ENCODE results near the gene POTEJ.
"Not testable (repeated sequence)": the region's sequence is repeated elsewhere in the genome, so short reads cannot be mapped to it uniquely, and the experiment has no call there.

The POTEJ gene

DNA sequence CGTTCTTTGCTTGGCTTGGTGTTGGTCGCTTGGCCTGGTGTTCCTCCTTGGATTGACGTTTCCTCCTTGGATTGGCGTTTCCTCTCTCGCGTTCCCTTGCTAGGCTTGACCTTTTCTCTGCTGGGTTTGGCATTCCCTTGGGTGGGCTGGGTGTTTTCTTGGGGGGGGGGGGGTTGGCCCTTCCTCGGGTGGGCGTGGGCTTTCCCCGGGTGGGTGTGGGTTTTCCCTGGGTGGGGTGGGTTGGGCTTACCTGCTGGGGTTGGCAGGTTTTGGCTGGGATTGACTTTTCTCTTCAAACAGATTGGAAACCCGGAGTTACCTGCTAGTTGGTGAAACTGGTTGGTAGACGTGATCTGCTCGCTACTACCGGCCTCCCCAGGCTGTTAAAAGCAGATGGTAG is at the start of gene POTEJ:
Gene POTEJ, plus strand, starts transcription at position 301 of the 400 bp plus-strand sequence. Its CDS starts 93 bp downstream, at position 394.
- DNase-seq: not testable (repeated sequence)

DNA sequence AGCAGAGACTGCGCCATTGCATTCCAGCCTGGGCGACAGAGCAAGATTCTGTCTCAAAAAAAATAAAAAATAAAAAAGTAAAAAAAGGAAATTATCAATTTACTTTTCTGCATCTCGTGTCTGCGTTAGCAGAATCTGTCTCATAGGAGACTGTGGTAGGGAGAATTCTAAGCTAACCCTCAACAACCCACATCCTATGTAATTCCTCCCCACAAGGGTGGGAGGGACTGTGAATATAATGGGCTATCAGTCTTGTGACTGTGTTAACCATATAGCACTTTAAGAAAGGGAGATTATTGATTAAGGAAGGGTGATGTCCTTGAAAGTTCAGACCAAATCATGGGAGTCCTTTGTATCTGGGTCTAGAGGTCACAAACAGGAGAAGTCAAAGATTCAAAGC is 45.1 kb upstream of the POTEJ start:
- DNase-seq: not testable (repeated sequence)

DNA sequence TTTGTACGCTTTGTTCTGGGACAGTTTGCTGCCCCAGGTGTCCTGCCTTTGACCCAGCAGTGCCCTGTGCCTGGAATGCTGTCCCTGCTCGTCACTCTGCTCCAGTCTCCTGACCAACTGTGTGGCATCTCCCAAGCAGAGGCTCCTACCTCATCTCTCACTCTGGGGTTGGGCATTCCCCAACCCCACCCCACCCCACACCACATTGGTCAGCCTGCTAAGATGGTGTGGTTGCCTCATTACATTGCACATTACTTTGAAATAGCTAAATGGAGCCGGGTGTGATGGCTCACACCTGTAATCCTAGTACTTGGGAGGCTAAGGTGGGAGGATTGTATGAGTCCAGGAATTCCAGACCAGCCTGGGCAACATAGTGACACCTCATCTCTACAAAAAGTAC is 39.3 kb upstream of the POTEJ start:
- not testable (repeated sequence) for DNase-seq

DNA sequence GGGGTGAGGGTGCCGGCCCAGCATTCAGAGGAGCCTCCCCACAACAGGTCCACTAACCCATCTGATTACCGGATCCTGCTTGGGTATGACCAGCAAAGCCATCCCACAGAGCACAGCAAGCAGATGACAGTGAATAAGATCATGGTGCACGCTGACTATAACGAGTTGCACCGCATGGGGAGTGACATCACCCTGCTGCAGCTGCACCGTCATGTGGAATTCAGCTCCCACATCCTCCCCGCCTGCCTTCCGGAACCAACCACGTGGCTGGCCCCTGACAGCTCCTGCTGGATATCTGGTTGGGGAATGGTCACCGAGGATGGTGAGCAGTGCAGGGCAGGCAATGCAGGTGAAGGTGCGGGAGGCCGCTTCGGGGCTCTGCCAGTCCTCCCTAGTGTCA is 37.0 kb upstream of the POTEJ start:
- not testable (repeated sequence) for DNase-seq

DNA sequence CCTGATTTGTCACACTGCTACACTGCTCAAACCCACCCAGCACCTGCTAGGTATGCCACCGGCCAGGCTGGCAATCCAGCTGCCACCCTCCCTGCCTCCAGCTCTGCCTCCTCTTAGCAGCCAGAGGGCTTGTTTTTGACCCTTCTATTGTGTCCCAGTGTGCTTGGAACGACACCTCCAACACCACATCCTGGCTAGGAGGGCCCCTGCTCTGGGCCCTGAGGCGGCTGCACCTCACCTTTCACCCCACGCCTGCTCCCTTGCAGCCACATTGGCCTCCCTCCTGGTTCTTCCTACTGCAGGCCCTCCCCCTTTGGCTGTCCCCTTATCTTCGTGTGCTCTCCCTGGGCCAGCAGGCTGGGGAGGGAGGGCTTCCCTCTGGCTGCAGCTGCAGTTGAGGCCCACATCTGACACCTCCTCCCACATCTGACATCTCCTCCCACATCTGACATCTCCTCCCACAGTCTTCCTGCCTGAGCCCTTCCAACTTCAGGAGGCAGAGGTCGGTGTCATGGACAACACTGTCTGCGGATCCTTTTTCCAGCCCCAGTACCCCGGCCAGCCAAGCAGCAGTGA is 34.9 kb upstream of the POTEJ start:
- DNase-seq: not testable (repeated sequence)

DNA sequence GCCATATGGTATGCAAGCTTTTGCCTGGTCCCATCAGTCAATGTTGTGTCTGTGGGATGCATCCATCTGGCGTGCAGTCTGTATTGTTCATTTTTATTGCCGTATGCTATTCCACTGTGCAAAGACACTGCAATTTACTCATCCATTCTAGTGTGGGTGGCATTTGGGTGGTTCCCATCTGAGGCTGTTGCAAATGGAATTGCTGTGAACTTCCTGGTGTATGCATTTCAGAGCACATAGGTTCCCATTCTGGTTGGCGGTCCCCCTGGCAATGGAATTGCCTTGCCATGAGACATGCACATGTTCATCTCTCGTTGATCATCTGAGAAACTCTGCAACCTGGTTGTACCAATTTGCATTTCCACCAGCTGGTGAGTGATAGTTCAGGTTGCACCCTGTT is 33.7 kb upstream of the POTEJ start:
- DNase-seq: not testable (repeated sequence)

DNA sequence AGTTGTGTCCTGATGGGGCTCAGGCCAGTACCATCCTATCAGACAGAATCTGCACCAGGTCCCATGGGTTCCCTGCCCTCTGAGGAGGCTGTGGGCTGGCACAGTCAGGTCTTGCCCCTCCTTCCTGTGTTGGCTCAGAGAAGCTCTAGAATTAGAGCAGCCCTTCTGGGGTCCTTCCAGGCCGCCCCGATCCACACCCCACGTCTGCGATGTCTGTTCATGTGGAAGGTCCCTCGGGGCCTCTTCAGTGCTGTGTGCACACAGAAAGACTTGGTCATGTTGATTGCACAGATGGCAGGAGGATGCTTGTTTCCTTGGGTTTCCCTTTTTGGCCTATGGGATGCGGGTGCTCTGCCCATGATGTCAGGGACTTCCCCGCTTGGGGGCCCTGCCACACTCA is 32.1 kb upstream of the POTEJ start:
- DNase-seq: not testable (repeated sequence)

DNA sequence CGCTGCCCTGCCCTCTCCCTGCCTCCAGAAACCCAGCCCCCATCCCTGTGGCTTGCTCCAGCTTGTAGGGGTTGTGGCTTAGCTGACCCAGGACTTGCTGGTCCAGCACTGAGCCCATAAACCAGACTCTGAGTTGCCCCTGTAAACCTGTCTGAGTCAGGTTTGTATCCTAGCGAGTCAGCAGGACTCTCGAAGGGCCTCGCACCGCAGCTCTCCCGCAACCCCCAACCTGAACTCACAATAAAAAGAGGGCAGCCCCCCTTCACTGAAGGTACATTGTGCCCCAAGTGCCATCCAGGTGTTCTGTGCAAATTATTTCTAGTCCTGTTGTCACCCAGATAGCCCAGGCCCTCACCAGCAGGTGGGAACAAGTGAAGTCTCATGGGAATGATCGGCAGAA is 29.7 kb upstream of the POTEJ start:
- DNase-seq: not testable (repeated sequence)

DNA sequence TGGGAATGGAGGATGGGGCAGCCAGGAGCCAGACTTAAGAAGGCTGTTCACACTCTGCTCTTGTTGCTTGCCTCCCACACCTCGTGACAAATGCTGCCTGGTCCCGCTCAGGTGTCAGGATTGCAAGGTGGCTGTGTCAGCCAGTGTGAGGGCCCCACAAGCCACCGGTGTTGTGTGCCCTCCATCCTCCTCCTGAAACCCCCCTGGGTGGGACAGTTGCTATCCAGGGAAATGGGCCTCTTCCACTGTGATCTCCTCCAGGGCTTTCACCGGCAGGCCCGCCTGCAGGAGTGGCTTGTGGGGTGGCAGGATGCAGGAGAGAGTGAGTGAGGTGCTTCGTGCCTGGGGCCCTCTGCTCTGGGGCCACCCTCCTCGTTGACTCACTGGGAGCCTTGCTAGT is 28.3 kb upstream of the POTEJ start:
- not testable (repeated sequence) for DNase-seq

DNA sequence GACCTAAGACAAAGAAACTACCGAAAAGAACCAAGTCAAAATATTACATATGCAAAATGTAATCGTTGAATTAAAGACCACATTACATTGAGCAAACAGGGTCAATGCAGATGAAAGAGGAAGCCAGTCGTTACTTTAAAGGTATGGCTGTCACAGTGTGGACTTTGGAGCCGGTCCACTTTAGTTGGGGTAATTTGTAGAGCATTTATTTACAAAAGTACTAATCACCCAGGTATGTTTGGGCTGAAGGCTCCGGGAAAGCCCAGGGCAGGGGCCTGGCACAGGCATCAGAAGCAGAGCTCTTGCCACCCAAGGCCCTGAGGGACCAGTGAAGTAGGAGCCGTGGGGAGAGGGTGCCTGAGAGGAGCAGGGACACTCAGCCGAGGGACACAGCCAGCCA is 27.7 kb upstream of the POTEJ start:
- DNase-seq: not testable (repeated sequence)

DNA sequence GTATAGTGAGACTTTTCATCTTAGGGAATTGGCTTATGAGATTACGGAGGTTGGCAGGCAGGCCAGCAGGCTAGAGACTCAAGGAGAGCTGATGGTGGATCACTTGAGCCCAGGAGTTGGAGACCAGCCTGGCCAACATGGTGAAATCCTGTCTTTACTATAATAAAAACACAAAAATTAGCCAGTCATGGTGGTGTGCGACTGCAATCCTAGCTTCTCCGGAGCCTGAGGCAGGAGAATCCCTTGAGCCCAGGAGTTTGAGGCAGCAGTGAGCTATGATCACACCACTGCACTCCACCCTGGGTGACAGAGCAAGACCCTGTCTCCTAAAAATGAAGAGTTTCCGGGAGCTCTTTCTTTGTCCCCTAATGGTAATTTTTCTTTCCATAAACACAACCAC is 26.5 kb upstream of the POTEJ start:
- not testable (repeated sequence) for DNase-seq

DNA sequence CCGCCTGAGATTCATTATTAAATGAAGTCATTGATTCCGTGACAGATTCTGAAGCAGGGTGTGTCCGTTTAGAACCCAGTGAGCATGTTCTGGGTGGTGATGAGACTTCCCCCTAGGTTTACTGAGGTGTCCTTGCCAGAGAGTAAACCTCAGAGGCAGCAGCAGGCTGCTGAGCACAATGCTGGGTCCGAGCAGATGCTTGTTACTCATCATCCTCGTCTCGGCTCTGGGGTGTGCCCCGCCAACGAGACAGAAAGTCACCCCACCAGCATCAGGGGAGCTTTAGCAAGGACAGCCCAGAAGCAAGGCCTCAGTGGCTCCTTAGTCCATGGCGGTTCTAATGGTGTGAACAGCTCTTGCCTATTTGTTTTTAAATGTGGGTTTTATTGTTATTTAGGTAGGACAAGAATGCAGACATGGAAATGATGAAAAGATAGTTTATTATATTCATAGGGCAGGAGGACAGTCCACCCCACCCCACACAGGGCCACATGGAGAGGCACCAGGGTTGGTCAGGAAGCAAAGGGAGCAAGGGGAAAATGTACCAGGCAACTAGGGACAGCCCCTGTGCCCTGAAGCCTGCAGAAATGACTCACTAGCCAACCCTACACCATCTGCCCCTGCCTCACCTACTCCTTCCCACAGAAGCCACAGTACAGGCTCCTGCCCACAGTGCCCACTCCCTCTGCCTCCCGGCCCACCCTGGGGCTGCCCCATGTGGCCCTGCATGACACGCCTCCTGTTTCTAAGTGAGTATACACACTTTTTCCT is 22.4 kb upstream of the POTEJ start:
- DNase-seq: not testable (repeated sequence)

DNA sequence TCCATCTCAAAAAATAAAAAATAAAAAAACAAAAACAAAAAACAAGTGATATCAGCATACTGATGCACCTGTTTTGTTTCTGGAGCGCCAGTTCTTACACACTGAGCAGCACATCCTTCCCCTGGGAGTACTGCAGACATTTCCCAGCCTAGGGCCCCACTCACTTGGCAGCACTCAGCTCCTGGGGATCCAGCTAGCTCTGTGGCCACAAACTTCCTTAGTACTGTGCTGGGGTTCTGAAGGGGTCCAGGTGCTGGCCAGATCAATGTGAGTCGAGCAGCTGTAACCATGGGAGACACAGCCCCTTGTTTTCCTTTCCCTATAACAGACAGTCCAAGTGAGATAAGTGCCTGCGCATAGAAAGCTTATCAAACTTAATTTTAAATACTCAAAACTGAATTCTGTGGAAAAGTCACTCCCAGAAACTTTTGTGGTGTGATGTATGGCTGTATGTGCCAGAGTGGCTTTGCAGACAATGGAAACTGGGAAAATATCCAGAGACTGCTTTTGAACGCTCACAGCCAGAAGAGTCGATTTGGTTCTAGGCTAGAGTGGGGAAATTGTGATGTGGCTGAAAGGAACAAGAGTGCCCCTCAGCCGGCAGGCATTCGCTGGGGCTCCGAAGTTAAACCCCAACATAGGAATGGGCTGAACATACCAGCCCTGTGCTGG is 20.9 kb upstream of the POTEJ start:
- not testable (repeated sequence) for DNase-seq

DNA sequence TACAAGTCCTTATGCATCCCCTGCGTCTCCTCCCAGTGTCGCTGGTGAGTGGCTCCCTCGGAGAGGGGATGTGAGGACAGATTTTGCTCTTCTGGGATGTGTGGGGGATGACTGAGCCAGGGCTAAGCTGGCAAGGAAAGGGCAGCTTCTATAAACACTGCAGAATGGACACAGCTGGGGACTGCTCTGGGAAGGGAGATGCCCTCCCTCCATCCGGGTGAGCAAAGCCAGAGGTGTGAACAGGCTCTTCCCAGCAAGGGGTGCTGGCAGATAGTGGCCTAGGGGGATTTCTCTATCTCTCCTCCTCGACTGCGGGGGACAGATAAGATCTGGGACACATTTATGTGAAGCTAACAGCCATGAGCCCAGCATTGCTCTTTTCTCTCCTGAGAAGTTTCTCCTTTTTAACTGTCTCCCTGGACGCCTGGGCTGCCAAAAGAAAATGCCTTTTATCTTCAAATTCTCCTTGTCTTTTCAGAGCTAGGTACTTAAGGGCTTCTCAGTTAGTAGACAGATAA is 20.3 kb upstream of the POTEJ start:
- DNase-seq: not testable (repeated sequence)

DNA sequence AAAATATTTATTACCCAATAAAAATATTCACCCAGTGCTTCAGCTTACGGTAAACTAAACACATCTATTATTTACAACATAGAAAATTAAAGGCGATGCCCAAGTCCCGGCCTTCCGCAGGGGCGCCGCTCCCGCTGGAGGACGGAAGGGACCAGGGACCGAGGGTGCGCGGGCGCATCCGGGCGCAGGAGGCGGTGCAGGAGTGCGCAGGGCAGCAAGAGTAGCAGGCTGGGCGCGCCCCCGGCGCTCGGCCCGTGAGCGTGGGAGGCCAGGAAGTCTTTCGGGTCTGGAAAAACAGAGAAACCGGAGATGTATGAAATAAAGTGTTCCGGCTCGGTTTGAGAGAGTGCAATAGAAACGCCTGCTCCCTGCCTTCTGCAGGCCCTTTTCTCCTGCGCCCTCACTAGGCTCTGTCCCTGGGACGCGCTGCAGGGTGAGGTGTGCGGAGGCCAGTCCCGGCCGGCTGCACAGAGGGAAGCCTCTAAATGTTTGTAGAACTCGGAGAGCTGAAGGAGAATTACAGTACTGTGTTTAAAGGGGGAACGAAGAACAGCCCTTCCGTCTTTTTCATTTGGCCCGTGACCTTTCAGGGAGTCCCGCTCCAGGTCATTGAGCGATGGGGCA is 18.3 kb upstream of the POTEJ start:
- not testable (repeated sequence) for DNase-seq

DNA sequence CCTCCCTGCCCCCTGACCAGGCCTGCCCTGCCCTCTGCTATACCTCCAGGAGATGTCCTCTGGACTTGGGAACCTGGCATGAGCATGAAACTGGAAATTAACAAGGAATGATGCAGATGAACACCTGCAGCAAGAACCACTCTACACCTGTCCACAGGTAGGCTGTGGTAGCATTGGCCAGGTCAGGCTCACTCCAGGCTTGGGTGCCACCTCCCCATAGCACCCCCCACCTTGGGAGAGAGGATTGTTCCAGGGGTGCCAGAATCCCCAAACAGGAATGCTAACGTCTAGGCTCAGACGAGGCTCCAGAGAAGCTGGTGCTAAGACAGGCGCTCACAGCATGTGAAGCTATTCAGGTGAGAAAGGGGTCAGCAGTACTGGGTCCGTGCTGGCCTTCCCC is 17.2 kb upstream of the POTEJ start:
- DNase-seq: not testable (repeated sequence)

DNA sequence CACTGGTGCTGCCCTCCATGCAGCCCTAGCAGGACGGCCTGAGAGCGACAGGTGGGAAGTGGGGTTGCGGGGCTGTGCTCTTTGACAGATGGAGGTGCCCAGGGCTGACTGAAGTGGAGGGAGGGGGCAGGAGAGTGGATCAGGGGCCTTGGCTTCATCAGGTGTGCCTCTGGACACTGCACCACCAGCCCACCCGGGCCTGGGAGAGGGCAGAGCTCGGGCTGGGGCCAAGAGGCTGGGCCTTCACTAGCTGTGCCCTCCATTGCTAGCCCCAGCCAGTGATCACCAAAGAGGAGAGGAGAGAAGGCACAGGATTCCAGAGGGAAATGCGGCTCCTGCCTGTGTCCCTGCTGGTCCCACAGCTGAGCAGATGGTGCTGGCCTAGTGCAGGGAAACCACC is 14.5 kb upstream of the POTEJ start:
- DNase-seq: not testable (repeated sequence)

DNA sequence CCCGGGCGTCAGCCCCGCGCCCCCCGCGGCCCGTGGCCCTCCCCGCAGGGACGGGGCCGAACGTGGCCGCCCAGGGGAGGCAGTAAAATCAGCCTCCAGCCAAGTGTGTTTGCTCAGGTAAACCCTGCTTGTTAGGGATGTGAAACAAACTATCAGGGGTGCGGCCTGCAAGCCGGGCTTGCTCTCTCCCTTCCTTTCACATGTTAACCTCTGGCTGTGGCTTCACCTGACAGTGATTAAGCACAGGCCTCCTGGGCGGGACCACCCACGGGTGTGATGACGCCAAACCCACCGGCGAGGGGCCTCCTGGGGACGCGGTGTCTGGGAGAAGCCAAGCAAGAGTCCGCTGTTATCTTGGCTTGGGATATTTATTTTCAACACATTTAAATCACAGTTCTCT is 13.2 kb upstream of the POTEJ start:
- DNase-seq: not testable (repeated sequence)

DNA sequence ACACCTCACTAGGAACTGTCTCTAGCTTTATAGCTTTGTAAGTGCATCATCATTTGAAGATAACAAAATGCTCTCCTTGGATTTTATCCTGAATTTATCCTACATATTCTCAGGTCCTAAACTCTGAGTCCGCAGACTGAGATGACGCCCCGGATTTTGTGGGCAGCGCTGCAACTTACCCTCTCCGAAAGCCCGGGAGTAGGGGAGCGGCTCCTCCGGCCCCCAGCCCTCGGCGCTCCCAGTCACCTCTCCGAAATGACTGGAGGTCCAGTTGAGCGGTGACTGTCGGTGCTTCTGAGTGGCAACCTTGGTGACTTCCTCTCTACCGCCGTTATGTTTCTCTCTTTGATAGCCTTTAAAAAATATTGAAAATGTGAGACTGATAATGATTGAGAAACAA is 12.8 kb upstream of the POTEJ start:
- not testable (repeated sequence) for DNase-seq

DNA sequence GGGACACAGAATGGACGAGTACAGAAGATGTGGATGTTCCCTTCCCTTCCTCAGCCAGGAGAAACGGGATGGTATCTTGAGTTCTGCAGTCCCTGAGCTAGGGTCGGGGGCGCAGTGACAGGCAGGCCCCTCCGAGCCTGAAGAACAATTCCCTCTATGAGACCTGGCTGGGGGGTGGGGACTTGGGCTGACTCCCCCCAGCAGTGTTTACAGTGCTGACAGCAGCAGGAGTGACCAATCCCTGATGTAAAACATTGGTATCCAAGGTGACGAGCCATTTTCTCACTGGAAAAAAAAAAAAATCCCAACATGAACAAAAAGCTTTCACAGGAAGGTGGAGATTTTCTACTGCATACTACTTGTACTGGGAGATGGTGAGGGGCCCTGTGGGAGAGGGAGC is 11.8 kb upstream of the POTEJ start, which contains the start of gene CFC1:
Gene CFC1, minus strand, starts transcription at position 183 of the 400 bp plus-strand sequence. CDS start 288 bp downstream, outside the sequence.
- DNase-seq: not testable (repeated sequence)

DNA sequence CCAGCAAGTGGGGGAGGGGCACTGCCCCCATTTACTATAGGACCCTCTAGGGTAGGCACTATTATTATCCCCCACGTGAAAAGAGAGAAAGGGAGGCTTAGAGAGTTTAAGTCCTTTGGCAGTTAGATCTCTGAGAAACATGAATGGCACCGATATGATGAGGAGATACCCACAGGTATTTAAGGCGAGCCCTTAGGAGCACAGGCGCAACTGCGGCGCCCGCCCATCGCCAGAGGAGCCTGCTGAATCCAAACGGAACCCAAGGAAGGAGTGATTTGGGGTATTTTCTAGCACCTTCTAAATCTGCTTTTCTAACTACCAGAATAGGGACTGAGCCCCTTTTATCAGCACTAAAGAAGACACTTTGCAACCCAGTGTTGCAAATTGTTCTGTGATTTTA is 11.3 kb upstream of the POTEJ start:
- DNase-seq: not testable (repeated sequence)

DNA sequence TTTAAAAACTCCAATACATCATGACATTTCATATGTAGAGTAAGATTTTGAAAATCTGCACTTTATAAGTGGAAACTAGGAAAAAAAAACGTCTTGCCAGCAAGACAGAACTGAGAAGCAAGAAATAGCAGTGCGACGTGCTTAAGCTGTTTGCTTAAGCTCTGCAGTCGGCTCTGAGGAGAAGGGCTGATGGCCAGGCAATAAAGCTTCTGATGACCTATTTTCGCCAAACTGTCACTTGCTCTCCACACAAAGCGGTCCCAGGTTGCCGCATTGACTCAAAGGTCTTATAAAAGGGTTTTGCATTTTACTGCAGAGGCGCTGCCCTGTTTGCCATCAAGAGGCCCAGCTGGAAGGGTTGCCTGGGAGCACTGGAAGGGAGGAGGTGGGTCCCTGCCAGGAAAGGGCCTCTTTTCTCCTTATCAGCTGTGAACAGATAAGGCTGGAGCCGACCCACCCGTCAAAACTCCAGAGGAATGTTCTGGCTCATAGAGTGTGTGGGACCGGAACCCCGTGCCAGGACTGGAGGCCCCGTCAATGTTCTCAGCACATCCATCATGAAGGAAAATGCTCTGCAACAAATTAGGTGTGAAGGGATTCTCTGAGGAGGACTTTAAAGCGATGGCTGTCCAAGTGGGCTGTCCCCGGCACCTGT is 9.5 kb upstream of the POTEJ start:
- not testable (repeated sequence) for DNase-seq

Measured in NCI-H226 (cell line).